IMR-90 (cell line): Measurements from ENCODE around the gene TCF7L2. TPM values are rescaled to one million over a fixed set of nuclear protein-coding genes. Genes with fewer than 3 reads are reported as not detected.

Experiments
- ATAC-seq: fragments of 200-7000 bp; cut with Tn5 transposase; 2 replicates; pipeline ENCODE4 v1.9.1; 2020; ENCODE audit warnings: low read depth, mild to moderate bottlenecking, moderate library complexity
- BruUV-seq: library from RNA; stranded (reverse); fragments of 400-500 nt; replicated peaks from 2 replicates; lab custom pipeline; 2021; lab: Mats Ljungman, UMichigan
- CTCF ChIA-PET: fragments of 300-600 bp; formaldehyde crosslinking; extraction: SDS; loops from one replicate; lab custom pipeline; 2021; ENCODE audit warnings: antibody characterized with exemption; lab: Yijun Ruan, JAX
- POLR2A ChIA-PET: fragments of 300-600 bp; sonication (Branson Sonifier 250); formaldehyde crosslinking; loops from one replicate; lab custom pipeline; 2022; ENCODE audit warnings: antibody characterized with exemption; ENCODE audit not compliant: unreplicated experiment; lab: Charles Lee
- DNase-seq: peaks from one replicate; pipeline ENCODE4 v3.0.0; 2013
- H2AFZ ChIP-seq: replicated peaks from 2 replicates; pipeline ENCODE3; 2013; ENCODE audit warnings: low read length, mild to moderate bottlenecking; ENCODE audit not compliant: poor library complexity
- H2AK5ac ChIP-seq: 2 replicates; pipeline ENCODE4 v1.6.1; 2013; ENCODE audit warnings: low read depth, low read length, inconsistent platforms
- H2AK9ac ChIP-seq: replicated peaks from 2 replicates; pipeline ENCODE3; 2013; ENCODE audit warnings: mild to moderate bottlenecking, low read depth, low read length, moderate library complexity; ENCODE audit not compliant: poor library complexity
- H2BK120ac ChIP-seq: 2 replicates; pipeline ENCODE4 v1.6.1; 2013; ENCODE audit warnings: low read depth, low read length, inconsistent platforms
- H2BK15ac ChIP-seq: 3 replicates; pipeline ENCODE4 v1.6.1; 2013; ENCODE audit warnings: low read depth, low read length, inconsistent platforms
- H2BK20ac ChIP-seq: 2 replicates; pipeline ENCODE4 v1.6.1; 2013; ENCODE audit warnings: low read depth, mild to moderate bottlenecking, inconsistent platforms, low read length, moderate library complexity
- H2BK5ac ChIP-seq: 2 replicates; pipeline ENCODE4 v1.6.1; 2013; ENCODE audit warnings: mild to moderate bottlenecking, low read depth, low read length, inconsistent platforms; ENCODE audit not compliant: poor library complexity, severe bottlenecking
- H3K14ac ChIP-seq: replicated peaks from 2 replicates; pipeline ENCODE4 v1.6.1; 2013; ENCODE audit warnings: low read depth, low read length, inconsistent platforms
- H3K18ac ChIP-seq: 2 replicates; pipeline ENCODE4 v1.6.1; 2013; ENCODE audit warnings: low read depth, low read length, control low read depth
- H3K23ac ChIP-seq: 2 replicates; pipeline ENCODE4 v1.6.1; 2013; ENCODE audit warnings: low read depth, low read length, inconsistent platforms
- H3K27ac ChIP-seq: 2 replicates; pipeline ENCODE4 v1.5.1; 2013; ENCODE audit warnings: mild to moderate bottlenecking, control low read depth, low read length; ENCODE audit not compliant: insufficient read depth
- H3K27me3 ChIP-seq: 2 replicates; pipeline ENCODE4 v1.6.1; 2013; ENCODE audit warnings: low read length; ENCODE audit not compliant: control insufficient read depth, insufficient read depth
- H3K36me3 ChIP-seq: 2 replicates; pipeline ENCODE4 v1.6.1; 2013; ENCODE audit warnings: low read length, mixed read lengths; ENCODE audit not compliant: control insufficient read depth, insufficient read depth
- H3K4ac ChIP-seq: 2 replicates; pipeline ENCODE4 v1.6.1; 2013; ENCODE audit warnings: low read depth, low read length, inconsistent platforms
- H3K4me1 ChIP-seq: 2 replicates; pipeline ENCODE4 v1.6.1; 2013; ENCODE audit warnings: low read length, mixed read lengths; ENCODE audit not compliant: control insufficient read depth, insufficient read depth
- H3K4me2 ChIP-seq: 2 replicates; pipeline ENCODE4 v1.6.1; 2013; ENCODE audit warnings: low read depth, mild to moderate bottlenecking, control low read depth, low read length, moderate library complexity
- H3K4me3 ChIP-seq: 2 replicates; pipeline ENCODE4 v1.5.1; 2013; ENCODE audit warnings: low read depth, mild to moderate bottlenecking, control low read depth, low read length, moderate library complexity; ENCODE audit not compliant: insufficient read depth
- H3K56ac ChIP-seq: 2 replicates; pipeline ENCODE4 v1.6.1; 2013; ENCODE audit warnings: low read length, inconsistent platforms; ENCODE audit not compliant: insufficient read depth; ENCODE audit errors: extremely low read depth
- H3K79me1 ChIP-seq, 2 experiments: 2 replicates each; pipeline ENCODE4 v1.6.1; 2013; ENCODE audit warnings: low read length in 2 of 2, inconsistent platforms in 1 of 2, low read depth in 1 of 2
- H3K9ac ChIP-seq: 2 replicates; pipeline ENCODE4 v1.6.1; 2013; ENCODE audit warnings: low read depth, low read length, control low read depth
- H3K9me1 ChIP-seq: 2 replicates; pipeline ENCODE4 v1.6.1; 2013; ENCODE audit warnings: low read length, inconsistent platforms; ENCODE audit not compliant: insufficient read depth
- H3K9me3 ChIP-seq: 2 replicates; pipeline ENCODE4 v1.6.1; 2013; ENCODE audit warnings: low read length; ENCODE audit not compliant: control insufficient read depth, insufficient read depth
- H4K20me1 ChIP-seq: 2 replicates; pipeline ENCODE4 v1.6.1; 2013; ENCODE audit warnings: low read length, inconsistent platforms; ENCODE audit not compliant: insufficient read depth
- H4K5ac ChIP-seq: 2 replicates; pipeline ENCODE4 v1.6.1; 2013; ENCODE audit warnings: mild to moderate bottlenecking, low read depth, low read length, control low read depth
- H4K8ac ChIP-seq, 2 experiments: 2 replicates each; pipeline ENCODE4 v1.6.1; 2013; ENCODE audit warnings: low read depth in 2 of 2, low read length in 2 of 2, control low read depth in 1 of 2, inconsistent platforms in 1 of 2
- H4K91ac ChIP-seq: 2 replicates; pipeline ENCODE4 v1.6.1; 2013; ENCODE audit warnings: low read depth, low read length, inconsistent platforms; ENCODE audit not compliant: insufficient read depth
- BHLHE40 ChIP-seq: fragments of 150-350 bp; IDR thresholded peaks from 2 replicates; pipeline ENCODE4 v1.6.1; 2016; ENCODE audit warnings: mild to moderate bottlenecking, low read depth, low read length
- SMC3 ChIP-seq: fragments of 150-350 bp; IDR thresholded peaks from 2 replicates; pipeline ENCODE4 v1.6.1; 2016; ENCODE audit warnings: low read depth, mild to moderate bottlenecking, antibody characterized with exemption, low read length, moderate library complexity
- WGBS, 2 experiments: methylation state at CpG; one replicate each; pipeline versions ENCODE4 v1.1.5 to v1.1.7; 2013; ENCODE audit warnings: missing lambda C conversion rate in 2 of 2; ENCODE audit not compliant: insufficient read length in 1 of 2; ENCODE audit errors: extremely low coverage in 2 of 2; 5-methylcytosine and 5-hydroxymethylcytosine counted together
- dilution Hi-C: fragments of 300-500 bp; cut with HindIII; formaldehyde crosslinking; loops from one replicate; pipeline ENCODE4 v1.14.3; 2018; ENCODE audit warnings: low sequenced_read_pairs; ENCODE audit not compliant: unreplicated experiment
- in situ Hi-C: fragments of 300-500 bp; cut with MboI; formaldehyde crosslinking; loops from 3 replicates; pipeline ENCODE4 v1.14.3; 2019; ENCODE audit warnings: low sequenced_read_pairs, inconsistent platforms, mixed read lengths
- intact Hi-C: fragments of 100-400 bp; cut with micrococcal nuclease; formaldehyde crosslinking; loops from 2 replicates; pipeline ENCODE4 v1.10.0; 2022
- polyA plus RNA-seq, 3 experiments: library from polyadenylated mRNA; depleted of rRNA; stranded (reverse); fragments of >200 nt; gene quantifications; 2 replicates each; pipeline ENCODE4 v1.2.3, GENCODE V29; 2012; ENCODE audit warnings: low replicate concordance in 1 of 3
- total RNA-seq: library from RNA; depleted of rRNA; stranded (reverse); fragments of >200 nt; gene quantifications from 2 replicates; pipeline ENCODE4 v1.2.3, GENCODE V29; 2012

Gene TCF7L2
- total and polyA plus RNA-seq, 2 of the 4 experiments (the other 2 are of a cell fraction), result 1.3 to 12.2 TPM

DNA sequence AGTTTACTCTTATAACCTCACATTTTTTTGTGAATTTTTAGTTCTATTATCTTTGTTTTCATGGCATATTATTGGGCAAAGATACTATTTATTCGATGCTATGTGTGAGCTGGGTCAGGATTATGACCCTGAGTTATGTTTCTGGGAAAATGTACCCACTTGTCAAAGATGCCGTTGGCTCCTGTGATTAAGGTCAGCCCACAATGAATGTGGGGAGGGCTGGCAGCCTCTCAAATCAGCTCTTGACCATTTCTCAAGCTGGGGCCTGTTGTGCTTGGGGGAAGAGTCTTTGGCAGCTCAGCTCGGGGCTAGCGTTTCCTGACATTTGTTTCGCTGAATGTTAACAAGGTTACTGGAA is 97.5 kb downstream of the TCF7L2 start:
- Histone ChIP-seq H3K9ac (no peak overlapping the region), H2BK20ac (no peak overlapping the region), H3K23ac (no peak overlapping the region), H2AK9ac (no peak overlapping the region), H3K4ac (no peak overlapping the region), H3K27me3 (no peaks in the 10 kb centered on the region), H3K27ac (no peak overlapping the region), H2BK120ac (no peak overlapping the region), H2AFZ (no peak overlapping the region), H3K18ac (no peak overlapping the region), H3K4me1 (peaks cover 22% of the 10 kb centered on the region), H3K14ac (no peak overlapping the region), H3K79me1 (peaks cover 61 to 71% of the 10 kb centered on the region in 2 experiments), H3K56ac (no peak overlapping the region), H2BK15ac (no peak overlapping the region), H2BK5ac (no peak overlapping the region), H2AK5ac (no peak overlapping the region), H4K20me1 (peaks cover 53% of the 10 kb centered on the region), H3K4me3 (no peak overlapping the region), H3K9me1 (peaks cover 32% of the 10 kb centered on the region), H3K9me3 (no peaks in the 10 kb centered on the region), H4K5ac (no peak overlapping the region), H4K8ac (no peak overlapping the region), H3K4me2 (no peak overlapping the region), H4K91ac (no peak overlapping the region), H3K36me3 (peaks cover 4% of the 10 kb centered on the region; the same call in 1 of the 2 replicates)
- no TSS peak for BruUV-seq
- dilution Hi-C loops, result no loop called here
- no peak for DNase-seq
- CTCF ChIA-PET, result interaction anchor here (0.7 kb wide), 1 partner anchor 9 kb away, joined by 3 read pairs; no protein-coding TSS in a partner anchor
- ATAC-seq, result no peak
- intact Hi-C loops, result no loop called here
- POLR2A ChIA-PET, result no interaction called here
- TF ChIP-seq BHLHE40 (no peak), SMC3 (no peak)
- 70% methylated on average over 3 of the region's 5 CpGs; no CpG with 5 or more reads in 1 of the 2 experiments for WGBS, 2 experiments
- in situ Hi-C loops, result no loop called here
